Panc1 (cell line): ENCODE measurements around the gene TTC9B.

Experiments used
- CTCF ChIP-seq: fragments of 450-650 bp; IDR thresholded peaks from 2 replicates; pipeline ENCODE4 v1.5.1; 2017; ENCODE audit warnings: mild to moderate bottlenecking
- POLR2AphosphoS5 ChIP-seq: IDR thresholded peaks from 2 replicates; pipeline ENCODE4 v1.6.1; 2012; ENCODE audit warnings: mild to moderate bottlenecking, low read depth, low read length, moderate library complexity
- REST ChIP-seq, 2 experiments: IDR thresholded peaks; 2 replicates each; pipeline ENCODE4 v1.6.1; 2011 to 2012; ENCODE audit warnings: low read depth in 2 of 2, control low read depth in 1 of 2, low read length in 1 of 2, mild to moderate bottlenecking in 1 of 2, moderate library complexity in 1 of 2; ENCODE audit not compliant: insufficient read depth in 1 of 2
- TCF7L2 ChIP-seq: IDR thresholded peaks from 2 replicates; pipeline ENCODE4 v1.6.1; 2011; ENCODE audit warnings: mild to moderate bottlenecking, low read depth, low read length, inconsistent platforms

GRCh38 chr19:40208602-40209001 lies 9.6 kb downstream of the TTC9B start:
- TF ChIP-seq CTCF = no peak
- no peak for TF ChIP-seq REST (IDR thresholded peaks at IDR 0.05; ENCODE audit: insufficient read depth in 1 of 2, low read depth in 2 of 2, low read length in 1 of 2)
- no peak for TF ChIP-seq POLR2AphosphoS5
- TF ChIP-seq TCF7L2 = no peak
